PC-3 (cell line): ENCODE data around the gene MPC1. TPM values are rescaled to one million over a fixed set of nuclear protein-coding genes. Genes with fewer than 3 reads are reported as not detected.
"Not testable (repeated sequence)": the region's sequence is repeated elsewhere in the genome, so short reads cannot be mapped to it uniquely, and the experiment has no call there.

ENCODE experiments used
- ATAC-seq: fragments of 200-7000 bp; cut with Tn5 transposase; 2 replicates; pipeline ENCODE4 v1.9.1; 2020; ENCODE audit warnings: mild to moderate bottlenecking, moderate library complexity
- BruUV-seq: library from RNA; stranded (reverse); fragments of 400-500 nt; replicated peaks from 2 replicates; lab custom pipeline; 2021; lab: Mats Ljungman, UMichigan
- CTCF ChIA-PET: fragments of 300-600 bp; sonication (Branson Sonifier 250); formaldehyde crosslinking; loops from one replicate; lab custom pipeline; 2022; ENCODE audit warnings: antibody characterized with exemption; lab: Charles Lee
- POLR2A ChIA-PET: fragments of 300-600 bp; sonication (Branson Sonifier 250); formaldehyde crosslinking; loops from one replicate; lab custom pipeline; 2022; ENCODE audit warnings: antibody characterized with exemption; ENCODE audit not compliant: unreplicated experiment; lab: Charles Lee
- DNase-seq: peaks from one replicate; pipeline ENCODE4 v3.0.0-alpha.2; 2015
- H2AFZ ChIP-seq: fragments of 300-600 bp; sonication (generic); 2 replicates; pipeline ENCODE4 v1.6.0; 2016; ENCODE audit warnings: antibody characterized with exemption, low read length
- H3F3A ChIP-seq: fragments of 300-600 bp; sonication (generic); one replicate; pipeline ENCODE4 v1.6.0; 2017; ENCODE audit warnings: antibody characterized with exemption, low read length, control low read depth, mild to moderate bottlenecking; ENCODE audit not compliant: unreplicated experiment
- H3K27ac ChIP-seq: fragments of 300-600 bp; sonication (generic); 2 replicates; pipeline ENCODE4 v1.5.1; 2016; ENCODE audit warnings: mild to moderate bottlenecking, low read length
- H3K27me3 ChIP-seq: fragments of 300-600 bp; sonication (generic); 2 replicates; pipeline ENCODE4 v1.6.1; 2016; ENCODE audit warnings: low read length, mixed read lengths
- H3K36me3 ChIP-seq: fragments of 300-600 bp; sonication (generic); 2 replicates; pipeline ENCODE4 v1.6.1; 2016; ENCODE audit warnings: low read depth, mixed run types, low read length, mixed read lengths
- H3K4me1 ChIP-seq: fragments of 300-600 bp; sonication (generic); 2 replicates; pipeline ENCODE4 v1.5.1; 2016; ENCODE audit warnings: low read length; ENCODE audit not compliant: insufficient read depth
- H3K4me2 ChIP-seq: fragments of 300-600 bp; sonication (generic); 2 replicates; pipeline ENCODE4 v1.6.0; 2016; ENCODE audit warnings: low read length
- H3K4me3 ChIP-seq: fragments of 300-600 bp; sonication (generic); 2 replicates; pipeline ENCODE4 v1.5.1; 2016; ENCODE audit warnings: mild to moderate bottlenecking, low read length, mixed read lengths
- H3K79me2 ChIP-seq: fragments of 300-600 bp; sonication (generic); 2 replicates; pipeline ENCODE4 v1.6.1; 2017; ENCODE audit warnings: low read length, mixed read lengths
- H3K9ac ChIP-seq: fragments of 300-600 bp; sonication (generic); 2 replicates; pipeline ENCODE4 v1.6.0; 2016; ENCODE audit warnings: mild to moderate bottlenecking, low read length
- H3K9me2 ChIP-seq: fragments of 300-600 bp; sonication (generic); replicated peaks from 2 replicates; pipeline ENCODE4 v1.6.1; 2016; ENCODE audit warnings: mixed run types, low read length, mixed read lengths
- H3K9me3 ChIP-seq: fragments of 300-600 bp; sonication (generic); 2 replicates; pipeline ENCODE4 v1.6.1; 2016; ENCODE audit warnings: low read length, mixed read lengths
- H4K20me1 ChIP-seq: fragments of 300-600 bp; sonication (generic); 2 replicates; pipeline ENCODE4 v1.6.1; 2016; ENCODE audit warnings: low read length, mixed read lengths
- CTCF ChIP-seq: fragments of 300-600 bp; sonication (generic); conservative IDR thresholded peaks from 2 replicates; pipeline ENCODE4 v1.5.1; 2017; ENCODE audit warnings: antibody characterized with exemption, low read depth, mild to moderate bottlenecking, low read length
- EZH2 ChIP-seq: fragments of 300-600 bp; sonication (generic); IDR thresholded peaks from one replicate; pipeline ENCODE4 v1.6.1; 2017; ENCODE audit warnings: antibody characterized with exemption, mild to moderate bottlenecking, low read length; ENCODE audit not compliant: unreplicated experiment
- EZH2phosphoT487 ChIP-seq: fragments of 300-600 bp; sonication (generic); IDR thresholded peaks from 2 replicates; pipeline ENCODE4 v1.6.1; 2018; ENCODE audit warnings: mild to moderate bottlenecking, antibody characterized with exemption, low read length, borderline replicate concordance
- intact Hi-C: fragments of 100-400 bp; cut with micrococcal nuclease; formaldehyde crosslinking; loops from 2 replicates; pipeline ENCODE4 v1.9.0; 2023
- total RNA-seq: library from RNA; depleted of rRNA; stranded (reverse); fragments of >200 nt; gene quantifications from 2 replicates; pipeline ENCODE4 v1.2.3, GENCODE V29; 2014

The MPC1 gene
- total RNA-seq, 1 experiment from 2014 or later = 26.7 TPM

- ChIA-PET CTCF (no interaction called here), POLR2A (no interaction called here)
- Histone ChIP-seq H3K4me2 (no peak overlapping the region), H3K27ac (no peak overlapping the region), H3K9me2 (no peaks in the 10 kb centered on the region), H3K27me3 (0 out of 2 replicates have a peak, but pooled peaks cover 2% of the 10 kb centered on the region), H3F3A (no peaks in the 10 kb centered on the region), H3K9me3 (no peaks in the 10 kb centered on the region), H3K4me1 (no peaks in the 10 kb centered on the region), H2AFZ (no peak overlapping the region), H3K36me3 (no peaks in the 10 kb centered on the region), H3K79me2 (no peaks in the 10 kb centered on the region), H3K9ac (no peak overlapping the region), H4K20me1 (no peaks in the 10 kb centered on the region), H3K4me3 (no peak overlapping the region)
- BruUV-seq = no TSS peak
- DNase-seq (no peak), ATAC-seq (no peak)
- no peak for TF ChIP-seq EZH2
- TF ChIP-seq EZH2phosphoT487 = no peak
- no peak for TF ChIP-seq CTCF
- intact Hi-C loops = no loop called here
Observed at GRCh38 chr6:166389119-166389518, 6.4 kb upstream of the MPC1 start.

GRCh38 chr6:166388290-166389004, 5.7 kb upstream of the MPC1 start:
- Histone ChIP-seq H3K4me2 (no peak overlapping the region), H3K9me3 (no peaks in the 10 kb centered on the region), H3K9ac (no peak overlapping the region), H2AFZ (no peak overlapping the region), H3K27me3 (no peaks in the 10 kb centered on the region), H3K4me3 (no peak overlapping the region), H4K20me1 (no peaks in the 10 kb centered on the region), H3K36me3 (no peaks in the 10 kb centered on the region), H3F3A (no peaks in the 10 kb centered on the region), H3K9me2 (no peaks in the 10 kb centered on the region), H3K4me1 (no peaks in the 10 kb centered on the region), H3K27ac (no peak overlapping the region), H3K79me2 (no peaks in the 10 kb centered on the region)
- BruUV-seq = no TSS peak
- ChIA-PET CTCF (no interaction called here), POLR2A (no interaction called here)
- DNase-seq = no peak
- ATAC-seq = no peak
- intact Hi-C loops = no loop called here
- TF ChIP-seq EZH2 (no peak), EZH2phosphoT487 (no peak), CTCF (no peak)

- Histone ChIP-seq H4K20me1 (no peaks in the 10 kb centered on the region), H3K4me1 (no peaks in the 10 kb centered on the region), H3K9me3 (no peaks in the 10 kb centered on the region), H3K4me3 (no peak overlapping the region), H3F3A (no peaks in the 10 kb centered on the region), H3K9me2 (no peaks in the 10 kb centered on the region), H3K4me2 (no peak overlapping the region), H3K79me2 (no peaks in the 10 kb centered on the region), H2AFZ (no peak overlapping the region), H3K27ac (no peak overlapping the region), H3K9ac (no peak overlapping the region), H3K27me3 (no peaks in the 10 kb centered on the region), H3K36me3 (no peaks in the 10 kb centered on the region)
- DNase-seq (no peak), ATAC-seq (no peak)
- CTCF ChIA-PET = no interaction called here
- TF ChIP-seq EZH2phosphoT487 (no peak), EZH2 (no peak), CTCF (no peak)
- POLR2A ChIA-PET = no interaction called here
- no TSS peak for BruUV-seq
- intact Hi-C loops = no loop called here
Observed at GRCh38 chr6:166387642-166388289, 5.0 kb upstream of the MPC1 start.

GRCh38 chr6:166387098-166387497, 4.4 kb upstream of the MPC1 start:
- CTCF ChIA-PET, H3K27me3 ChIP-seq, H3K4me2 ChIP-seq, POLR2A ChIA-PET, H3K36me3 ChIP-seq, H2AFZ ChIP-seq, H3K9me2 ChIP-seq, H3K79me2 ChIP-seq, DNase-seq, H3K9me3 ChIP-seq, H3K4me3 ChIP-seq, H3K27ac ChIP-seq, intact Hi-C loops, BruUV-seq, H4K20me1 ChIP-seq, H3K9ac ChIP-seq, ATAC-seq, H3K4me1 ChIP-seq, H3F3A ChIP-seq: not testable (repeated sequence)
